GM13976 (cell line): ENCODE results near the gene EPHB2.

Experiments used
- DNase-seq: peaks from one replicate; pipeline ENCODE4 v3.0.0; 2012; ENCODE audit warnings: low spot score
- in situ Hi-C: fragments of 300-500 bp; cut with MboI; formaldehyde crosslinking; loops from one replicate; pipeline ENCODE4 v1.12.0; 2022; ENCODE audit warnings: low sequenced_read_pairs, mixed read lengths, inconsistent platforms; ENCODE audit not compliant: unreplicated experiment
- TF ChIP-seq, protein P1 (sequence below): IDR thresholded peaks from 2 replicates; pipeline ENCODE4 v1.5.1; 2012; ENCODE audit warnings: borderline replicate concordance, mild to moderate bottlenecking; ENCODE audit not compliant: insufficient read depth; ENCODE audit errors: extremely low read depth, missing control alignments, control extremely low read depth

The EPHB2 gene

DNA sequence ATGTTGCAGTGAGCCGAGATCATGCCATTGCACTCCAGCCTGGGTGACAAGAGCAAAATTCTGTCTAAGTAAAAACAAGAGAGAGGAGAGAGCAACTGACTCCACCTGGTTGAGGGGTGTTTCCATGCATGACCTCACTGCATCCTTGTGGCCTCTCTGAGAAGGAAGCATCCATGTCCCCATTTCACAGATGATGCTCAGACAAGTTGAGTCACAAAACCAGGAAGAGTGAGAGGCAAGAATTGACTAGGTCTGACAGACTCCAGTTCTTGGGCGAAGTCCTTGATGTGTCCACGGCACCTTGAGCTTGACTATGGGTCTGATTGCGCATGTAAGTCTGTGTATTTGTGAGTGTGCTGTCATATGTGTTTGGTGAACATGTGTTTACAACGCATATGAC is 156.2 kb downstream of the EPHB2 start:
- in situ Hi-C loops: no loop called here
- TF ChIP-seq, protein P1, sequence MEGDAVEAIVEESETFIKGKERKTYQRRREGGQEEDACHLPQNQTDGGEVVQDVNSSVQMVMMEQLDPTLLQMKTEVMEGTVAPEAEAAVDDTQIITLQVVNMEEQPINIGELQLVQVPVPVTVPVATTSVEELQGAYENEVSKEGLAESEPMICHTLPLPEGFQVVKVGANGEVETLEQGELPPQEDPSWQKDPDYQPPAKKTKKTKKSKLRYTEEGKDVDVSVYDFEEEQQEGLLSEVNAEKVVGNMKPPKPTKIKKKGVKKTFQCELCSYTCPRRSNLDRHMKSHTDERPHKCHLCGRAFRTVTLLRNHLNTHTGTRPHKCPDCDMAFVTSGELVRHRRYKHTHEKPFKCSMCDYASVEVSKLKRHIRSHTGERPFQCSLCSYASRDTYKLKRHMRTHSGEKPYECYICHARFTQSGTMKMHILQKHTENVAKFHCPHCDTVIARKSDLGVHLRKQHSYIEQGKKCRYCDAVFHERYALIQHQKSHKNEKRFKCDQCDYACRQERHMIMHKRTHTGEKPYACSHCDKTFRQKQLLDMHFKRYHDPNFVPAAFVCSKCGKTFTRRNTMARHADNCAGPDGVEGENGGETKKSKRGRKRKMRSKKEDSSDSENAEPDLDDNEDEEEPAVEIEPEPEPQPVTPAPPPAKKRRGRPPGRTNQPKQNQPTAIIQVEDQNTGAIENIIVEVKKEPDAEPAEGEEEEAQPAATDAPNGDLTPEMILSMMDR: no peak

DNA sequence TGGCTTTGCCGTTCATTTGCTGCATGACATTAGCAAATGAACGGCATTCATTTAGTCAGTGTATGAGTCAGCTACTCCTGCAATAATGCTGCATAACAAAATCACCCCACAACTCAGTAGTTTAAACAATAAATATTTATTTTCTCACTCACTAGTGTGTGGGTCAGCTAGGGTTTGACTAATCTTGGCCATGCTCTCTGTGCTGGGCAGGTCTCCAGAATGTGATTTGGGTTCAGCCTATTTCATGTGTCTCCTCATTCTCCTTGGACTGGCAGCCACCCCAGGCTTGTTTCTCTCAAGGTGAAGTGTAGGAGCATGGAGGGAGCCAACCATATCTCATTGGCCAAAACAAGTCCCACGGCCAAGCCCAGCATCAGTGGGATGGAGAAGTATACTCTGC is 157.7 kb downstream of the EPHB2 start:
- DNase-seq: no peak
- in situ Hi-C loops: no loop called here
- TF ChIP-seq, protein P1: no peak

More for the DNA sequence above, 156.2 kb downstream of the EPHB2 start:
- no peak for DNase-seq

DNA sequence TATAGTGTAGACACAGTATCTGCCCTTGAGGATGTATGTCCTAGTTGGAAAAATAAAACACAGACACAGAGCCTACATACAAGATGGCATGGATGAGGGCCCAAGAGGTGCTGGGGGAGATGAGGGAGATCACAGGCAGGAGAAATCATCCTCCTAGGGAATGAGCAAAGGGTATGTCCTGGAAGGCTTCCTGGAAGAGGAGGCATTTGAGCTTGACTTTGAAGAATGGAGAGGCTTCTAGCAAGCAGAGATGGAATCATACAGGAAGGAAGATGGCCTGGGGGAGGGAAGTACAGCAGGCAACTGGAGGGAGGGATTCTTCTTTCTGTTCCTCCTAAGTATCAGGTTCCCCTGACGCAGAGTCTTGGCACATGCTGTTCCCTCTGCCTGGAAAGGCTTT is 158.7 kb downstream of the EPHB2 start:
- TF ChIP-seq, protein P1: no peak
- in situ Hi-C loops: no loop called here
- DNase-seq: no peak

DNA sequence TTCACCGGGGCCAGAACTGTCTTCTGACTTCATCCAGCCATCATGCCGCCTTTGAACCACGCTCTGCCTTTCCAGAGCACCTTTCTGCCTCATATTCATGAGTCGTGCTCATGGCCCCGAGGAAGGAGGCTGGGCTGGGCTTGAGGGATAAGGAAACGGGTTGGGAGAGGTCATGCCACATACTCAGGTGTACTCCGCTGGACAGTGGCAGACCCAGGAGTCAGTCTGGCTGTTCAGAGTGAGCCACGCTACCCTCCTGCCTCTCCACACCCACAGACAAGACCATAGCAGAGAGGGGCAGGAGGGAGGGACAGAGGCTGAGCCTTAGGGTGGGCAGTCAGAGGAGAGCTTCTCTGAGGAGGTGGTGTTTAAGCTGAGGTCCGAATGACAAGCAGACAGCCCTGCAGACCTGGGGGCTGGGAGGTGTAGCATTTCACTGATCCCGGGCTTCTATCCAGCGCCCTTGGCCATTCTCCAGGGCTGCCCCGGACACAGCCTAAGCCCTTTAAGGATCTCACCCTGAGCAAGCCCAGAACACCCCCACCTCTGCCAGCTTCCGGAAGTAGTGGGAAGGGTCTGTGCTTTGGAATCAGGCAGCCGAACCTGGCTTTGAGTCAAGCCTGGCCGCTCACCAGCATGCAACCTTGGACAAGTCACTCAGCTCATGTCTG is 159.7 kb downstream of the EPHB2 start:
- TF ChIP-seq, protein P1: no peak
- no peak for DNase-seq
- in situ Hi-C loops: no loop called here

DNA sequence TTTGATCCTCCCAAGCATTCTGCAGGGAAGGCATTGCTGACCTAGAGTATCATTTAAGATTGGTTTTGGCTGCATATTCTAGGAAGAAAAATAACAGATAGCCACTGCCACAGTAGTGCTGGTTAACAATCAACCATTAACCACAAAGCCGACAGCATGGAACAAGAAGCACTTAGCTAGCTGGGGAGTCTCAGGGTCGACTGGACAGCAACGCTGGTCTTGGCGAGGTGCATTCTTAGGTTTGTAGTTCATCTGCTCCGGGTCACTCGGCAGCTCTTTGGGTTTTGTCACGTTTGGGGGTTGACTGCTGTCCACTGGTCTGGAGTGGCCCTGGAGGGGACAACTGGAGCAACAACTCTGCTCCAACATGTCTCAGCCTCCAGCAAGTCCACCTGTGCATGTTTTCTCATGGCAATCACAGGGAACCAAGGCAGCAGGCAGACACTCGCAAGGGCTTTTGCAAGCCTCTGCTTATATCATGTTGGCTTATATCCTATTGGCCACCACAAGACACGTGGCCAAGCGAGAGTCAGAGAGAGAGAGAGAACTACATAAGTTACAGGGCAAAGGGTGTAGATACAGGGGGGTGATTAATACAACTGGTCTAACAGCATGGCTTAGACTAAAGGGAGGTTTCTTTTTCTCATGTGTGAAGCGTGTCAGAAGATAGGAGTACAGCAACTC is 162.5 kb downstream of the EPHB2 start:
- no peak for DNase-seq
- in situ Hi-C loops: no loop called here
- TF ChIP-seq, protein P1: no peak

DNA sequence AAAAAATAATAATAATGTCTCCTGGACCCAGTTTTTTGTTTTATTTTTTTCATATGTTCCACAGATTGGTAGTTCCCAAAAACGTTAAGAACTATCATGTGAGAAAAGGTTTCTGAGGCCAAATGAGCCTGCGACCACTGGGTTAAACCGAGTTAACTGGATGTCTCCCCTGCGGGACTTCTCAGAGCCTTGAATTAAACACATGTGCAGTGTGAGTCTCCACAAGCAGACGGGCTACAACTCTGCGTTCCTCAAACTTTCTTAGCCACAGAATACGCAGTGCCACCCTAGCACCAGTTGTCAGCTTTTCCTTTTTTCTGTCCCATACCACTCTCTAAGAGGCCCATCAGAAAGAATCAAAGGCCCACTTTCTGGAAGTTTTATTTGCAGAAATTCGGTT is 164.1 kb downstream of the EPHB2 start:
- in situ Hi-C loops: no loop called here
- no peak for DNase-seq
- TF ChIP-seq, protein P1: no peak
